ENCODE measurements around the gene IL34. TPM values are rescaled to one million over a fixed set of nuclear protein-coding genes. Genes with fewer than 3 reads are reported as not detected.

The IL34 gene
- total RNA-seq, 1 experiment from 2014 or later = 0.35 TPM

GRCh38 chr16:70701036-70701435, 54.7 kb downstream of the IL34 start:
- TF ChIP-seq, protein P1, sequence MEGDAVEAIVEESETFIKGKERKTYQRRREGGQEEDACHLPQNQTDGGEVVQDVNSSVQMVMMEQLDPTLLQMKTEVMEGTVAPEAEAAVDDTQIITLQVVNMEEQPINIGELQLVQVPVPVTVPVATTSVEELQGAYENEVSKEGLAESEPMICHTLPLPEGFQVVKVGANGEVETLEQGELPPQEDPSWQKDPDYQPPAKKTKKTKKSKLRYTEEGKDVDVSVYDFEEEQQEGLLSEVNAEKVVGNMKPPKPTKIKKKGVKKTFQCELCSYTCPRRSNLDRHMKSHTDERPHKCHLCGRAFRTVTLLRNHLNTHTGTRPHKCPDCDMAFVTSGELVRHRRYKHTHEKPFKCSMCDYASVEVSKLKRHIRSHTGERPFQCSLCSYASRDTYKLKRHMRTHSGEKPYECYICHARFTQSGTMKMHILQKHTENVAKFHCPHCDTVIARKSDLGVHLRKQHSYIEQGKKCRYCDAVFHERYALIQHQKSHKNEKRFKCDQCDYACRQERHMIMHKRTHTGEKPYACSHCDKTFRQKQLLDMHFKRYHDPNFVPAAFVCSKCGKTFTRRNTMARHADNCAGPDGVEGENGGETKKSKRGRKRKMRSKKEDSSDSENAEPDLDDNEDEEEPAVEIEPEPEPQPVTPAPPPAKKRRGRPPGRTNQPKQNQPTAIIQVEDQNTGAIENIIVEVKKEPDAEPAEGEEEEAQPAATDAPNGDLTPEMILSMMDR (IDR thresholded peaks at IDR 0.05; ENCODE audit: unreplicated experiment) = no peak
- Mint-ChIP-seq H3K27ac (ENCODE audit: unreplicated experiment) (no peak overlapping the region), H3K27me3 (ENCODE audit: unreplicated experiment) (no peaks in the 10 kb centered on the region), H3K4me1 (ENCODE audit: low read depth, unreplicated experiment) (peaks cover 24% of the 10 kb centered on the region), H3K36me3 (ENCODE audit: insufficient read depth, unreplicated experiment) (peaks cover 23% of the 10 kb centered on the region), H3K9me3 (ENCODE audit: low read depth, unreplicated experiment) (no peaks in the 10 kb centered on the region), H3K4me3 (ENCODE audit: low read depth, unreplicated experiment) (no peak overlapping the region)
- BruUV-seq (replicated peaks) = no TSS peak
- intact Hi-C loops (cut with micrococcal nuclease; ENCODE audit: unreplicated experiment) = no loop called here
- CTCF ChIA-PET = no interaction called here
- DNase-seq = no peak

GRCh38 chr16:70701596-70701995, 55.2 kb downstream of the IL34 start:
- intact Hi-C loops (cut with micrococcal nuclease; ENCODE audit: unreplicated experiment) = no loop called here
- TF ChIP-seq, protein P1 (IDR thresholded peaks at IDR 0.05; ENCODE audit: unreplicated experiment) = no peak
- Mint-ChIP-seq H3K36me3 (ENCODE audit: insufficient read depth, unreplicated experiment) (peaks cover 24% of the 10 kb centered on the region), H3K27ac (ENCODE audit: unreplicated experiment) (no peak overlapping the region), H3K9me3 (ENCODE audit: low read depth, unreplicated experiment) (no peaks in the 10 kb centered on the region), H3K4me1 (ENCODE audit: low read depth, unreplicated experiment) (peaks cover 23% of the 10 kb centered on the region), H3K4me3 (ENCODE audit: low read depth, unreplicated experiment) (no peak overlapping the region), H3K27me3 (ENCODE audit: unreplicated experiment) (no peaks in the 10 kb centered on the region)
- DNase-seq = no peak
- BruUV-seq (replicated peaks) = no TSS peak
- CTCF ChIA-PET = no interaction called here

DNA sequence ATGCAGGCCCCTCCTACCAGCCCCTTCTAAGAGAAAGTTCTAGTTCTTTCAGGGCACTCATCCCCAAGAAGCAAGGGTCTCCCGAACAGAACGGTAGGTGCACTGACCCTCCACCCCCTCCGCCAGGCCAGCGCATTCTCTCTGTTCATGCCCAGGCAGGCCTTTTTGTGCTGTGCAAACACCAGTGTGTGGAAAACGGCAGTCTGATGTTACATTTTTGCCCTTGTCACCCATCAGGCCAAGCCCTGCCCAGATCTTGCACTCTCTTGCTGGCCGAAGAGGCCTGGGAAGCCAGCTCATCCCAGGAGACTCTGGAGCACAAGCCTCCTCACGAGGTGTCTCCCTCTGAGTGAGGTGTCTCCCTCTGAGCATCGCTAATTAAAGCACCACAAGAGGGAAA, 55.6 kb downstream of the IL34 start:
- Mint-ChIP-seq H3K27me3 (ENCODE audit: unreplicated experiment) (no peaks in the 10 kb centered on the region), H3K4me3 (ENCODE audit: low read depth, unreplicated experiment) (no peak overlapping the region), H3K27ac (ENCODE audit: unreplicated experiment) (no peak overlapping the region), H3K9me3 (ENCODE audit: low read depth, unreplicated experiment) (no peaks in the 10 kb centered on the region), H3K4me1 (ENCODE audit: low read depth, unreplicated experiment) (peaks cover 23% of the 10 kb centered on the region), H3K36me3 (ENCODE audit: insufficient read depth, unreplicated experiment) (peaks cover 22% of the 10 kb centered on the region)
- CTCF ChIA-PET = no interaction called here
- BruUV-seq (replicated peaks) = no TSS peak
- no peak for DNase-seq
- TF ChIP-seq, protein P1 (IDR thresholded peaks at IDR 0.05; ENCODE audit: unreplicated experiment) = no peak
- intact Hi-C loops (cut with micrococcal nuclease; ENCODE audit: unreplicated experiment) = no loop called here

- Mint-ChIP-seq H3K27me3 (ENCODE audit: unreplicated experiment) (no peaks in the 10 kb centered on the region), H3K27ac (ENCODE audit: unreplicated experiment) (no peak overlapping the region), H3K4me1 (ENCODE audit: low read depth, unreplicated experiment) (peaks cover 25% of the 10 kb centered on the region), H3K4me3 (ENCODE audit: low read depth, unreplicated experiment) (no peak overlapping the region), H3K9me3 (ENCODE audit: low read depth, unreplicated experiment) (no peaks in the 10 kb centered on the region), H3K36me3 (ENCODE audit: insufficient read depth, unreplicated experiment) (peaks cover 23% of the 10 kb centered on the region)
- BruUV-seq (replicated peaks) = no TSS peak
- DNase-seq = no peak
- TF ChIP-seq, protein P1 (IDR thresholded peaks at IDR 0.05; ENCODE audit: unreplicated experiment) = no peak
- CTCF ChIA-PET = no interaction called here
- intact Hi-C loops (cut with micrococcal nuclease; ENCODE audit: unreplicated experiment) = no loop called here
Observed at GRCh38 chr16:70702624-70703023, 56.3 kb downstream of the IL34 start.
